BLaER1 treated with 17β-estradiol and CSF1 and Interleukin-3, amounts not matched to agents 10 nM and 100 nM (cell line): ENCODE results near the gene KCNG4.

Experiments used
- H3K27ac ChIP-seq, 11 experiments: shearing (Covaris generic); formaldehyde crosslinking; 2 replicates each; pipeline ENCODE4 v1.8.1; 2022
- H3K27me3 ChIP-seq, 11 experiments: shearing (Covaris generic); formaldehyde crosslinking; 2 replicates each; pipeline ENCODE4 v1.8.1; 2022
- H3K36me3 ChIP-seq, 11 experiments: shearing (Covaris generic); formaldehyde crosslinking; 2 replicates each; pipeline ENCODE4 v1.8.1; 2022
- H3K4me1 ChIP-seq, 10 experiments: shearing (Covaris generic); formaldehyde crosslinking; 2 replicates each; pipeline ENCODE4 v1.8.1; 2022
- H3K4me2 ChIP-seq, 11 experiments: shearing (Covaris generic); formaldehyde crosslinking; 2 replicates each; pipeline ENCODE4 v1.8.1; 2022
- H3K4me3 ChIP-seq, 10 experiments: shearing (Covaris generic); formaldehyde crosslinking; 2 replicates each; pipeline ENCODE4 v1.8.1; 2022
- H3K9ac ChIP-seq, 11 experiments: shearing (Covaris generic); formaldehyde crosslinking; 2 replicates each; pipeline ENCODE4 v1.8.1; 2022
- H3K9me3 ChIP-seq, 11 experiments: shearing (Covaris generic); formaldehyde crosslinking; replicated peaks in 1 of 11; 2 replicates each; pipeline ENCODE4 v1.8.1; 2022
- H4K20me1 ChIP-seq, 11 experiments: shearing (Covaris generic); formaldehyde crosslinking; 2 replicates each; pipeline ENCODE4 v1.8.1; 2022
- Cebpa-rat ChIP-seq, 11 experiments: shearing (Covaris generic); IDR thresholded peaks; 2 replicates each; pipeline ENCODE4 v1.8.1; 2022

Gene KCNG4

GRCh38 chr16:84174396-84174795, 65.4 kb downstream of the KCNG4 start:
- no peaks in the 10 kb centered on the region for H3K9me3 ChIP-seq
- no peak for TF ChIP-seq Cebpa-rat (IDR thresholded peaks at IDR 0.05)
- H3K27ac ChIP-seq = no peak overlapping the region
- no peak overlapping the region for H3K9ac ChIP-seq
- H4K20me1 ChIP-seq = peaks cover 0 to 37% (median 28%) of the 10 kb centered on the region in 11 experiments; a peak in 15 of 22 replicates
- no peak overlapping the region for H3K4me3 ChIP-seq
- H3K36me3 ChIP-seq = peaks cover 19 to 30% (median 21%) of the 10 kb centered on the region in 11 experiments
- H3K27me3 ChIP-seq = no peaks in the 10 kb centered on the region
- peaks cover 9 to 20% (median 14%) of the 10 kb centered on the region in 10 experiments for H3K4me1 ChIP-seq
- H3K4me2 ChIP-seq = no peak overlapping the region

DNA sequence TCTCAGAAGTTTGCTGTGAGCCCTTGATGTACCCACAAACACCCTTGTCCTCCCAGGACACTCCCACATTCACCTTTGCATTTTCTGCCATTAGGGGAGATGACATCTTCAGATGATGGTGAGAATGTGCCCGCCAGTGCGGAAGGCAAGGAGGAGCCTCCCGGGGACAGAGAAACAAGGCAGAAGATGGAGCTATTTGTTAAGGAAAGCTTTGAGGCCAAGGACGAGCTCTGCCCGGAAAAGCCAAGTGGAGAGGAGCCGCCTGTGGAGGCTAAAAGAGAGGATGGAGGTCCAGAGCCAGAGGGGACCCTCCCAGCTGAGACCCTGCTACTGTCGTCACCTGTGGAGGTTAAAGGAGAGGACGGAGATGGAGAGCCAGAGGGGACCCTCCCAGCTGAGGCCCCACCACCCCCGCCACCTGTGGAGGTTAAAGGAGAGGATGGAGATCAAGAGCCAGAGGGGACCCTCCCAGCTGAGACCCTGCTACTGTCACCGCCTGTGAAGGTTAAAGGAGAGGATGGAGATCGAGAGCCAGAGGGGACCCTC, 70.0 kb downstream of the KCNG4 start:
- H3K27me3 ChIP-seq = no peaks in the 10 kb centered on the region
- no peaks in the 10 kb centered on the region for H3K36me3 ChIP-seq
- no peak overlapping the region for H3K4me2 ChIP-seq
- H4K20me1 ChIP-seq = no peaks in the 10 kb centered on the region
- H3K9me3 ChIP-seq = no peaks in the 10 kb centered on the region
- no peak overlapping the region for H3K27ac ChIP-seq
- no peak overlapping the region for H3K9ac ChIP-seq
- peaks cover 0 to 15% (median under 1%) of the 10 kb centered on the region in 10 experiments; a peak in 8 of 20 replicates for H3K4me1 ChIP-seq
- no peak overlapping the region for H3K4me3 ChIP-seq
- no peak for TF ChIP-seq Cebpa-rat (IDR thresholded peaks at IDR 0.05)
